Hippocampal formation (tissue), 2 donors: Measurements from ENCODE around the gene CCR7.

Experiments
- DNase-seq, 2 donors: peaks; one replicate each; lab custom pipeline; 2025; lab: John Stamatoyannopoulos, UW

The CCR7 gene

DNA sequence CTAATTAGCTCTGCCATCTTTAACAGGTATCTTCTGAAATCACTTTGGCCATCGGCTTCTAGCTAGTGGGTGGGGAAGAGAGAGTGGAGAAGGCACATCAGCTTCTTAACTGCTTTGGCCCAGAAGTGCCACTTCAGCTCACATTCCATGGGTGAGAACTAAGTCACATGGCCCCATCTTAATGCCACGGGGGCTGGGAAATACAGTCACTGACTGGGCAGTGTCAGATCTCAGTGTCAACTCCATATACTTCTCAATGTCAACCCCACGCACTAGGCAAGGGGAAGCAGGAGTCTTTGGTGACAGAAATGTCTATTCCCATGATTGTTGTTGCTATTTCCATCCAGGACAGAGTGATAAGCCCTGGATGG is 29.4 kb downstream of the CCR7 start:
- no peak for DNase-seq

DNA sequence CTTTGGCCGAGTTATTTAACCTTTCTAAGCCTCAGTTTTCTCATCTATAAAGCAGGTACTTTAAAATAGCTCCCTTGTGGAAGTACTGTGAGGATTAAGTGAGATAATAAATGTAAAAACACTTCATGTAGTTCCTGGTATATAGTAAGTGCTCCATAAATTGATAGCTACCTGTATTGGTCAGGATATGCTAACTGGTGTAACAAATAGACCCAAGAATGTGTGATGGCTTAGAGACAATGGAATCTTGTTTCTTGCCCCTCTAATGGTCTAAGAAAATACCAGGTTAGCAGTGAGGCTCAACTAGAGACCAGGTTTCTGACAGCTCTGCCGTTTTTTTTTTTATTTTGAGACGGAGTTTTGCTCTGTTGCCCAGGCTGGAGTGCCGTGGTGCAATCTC is 29.8 kb downstream of the CCR7 start:
- no peak for DNase-seq

DNA sequence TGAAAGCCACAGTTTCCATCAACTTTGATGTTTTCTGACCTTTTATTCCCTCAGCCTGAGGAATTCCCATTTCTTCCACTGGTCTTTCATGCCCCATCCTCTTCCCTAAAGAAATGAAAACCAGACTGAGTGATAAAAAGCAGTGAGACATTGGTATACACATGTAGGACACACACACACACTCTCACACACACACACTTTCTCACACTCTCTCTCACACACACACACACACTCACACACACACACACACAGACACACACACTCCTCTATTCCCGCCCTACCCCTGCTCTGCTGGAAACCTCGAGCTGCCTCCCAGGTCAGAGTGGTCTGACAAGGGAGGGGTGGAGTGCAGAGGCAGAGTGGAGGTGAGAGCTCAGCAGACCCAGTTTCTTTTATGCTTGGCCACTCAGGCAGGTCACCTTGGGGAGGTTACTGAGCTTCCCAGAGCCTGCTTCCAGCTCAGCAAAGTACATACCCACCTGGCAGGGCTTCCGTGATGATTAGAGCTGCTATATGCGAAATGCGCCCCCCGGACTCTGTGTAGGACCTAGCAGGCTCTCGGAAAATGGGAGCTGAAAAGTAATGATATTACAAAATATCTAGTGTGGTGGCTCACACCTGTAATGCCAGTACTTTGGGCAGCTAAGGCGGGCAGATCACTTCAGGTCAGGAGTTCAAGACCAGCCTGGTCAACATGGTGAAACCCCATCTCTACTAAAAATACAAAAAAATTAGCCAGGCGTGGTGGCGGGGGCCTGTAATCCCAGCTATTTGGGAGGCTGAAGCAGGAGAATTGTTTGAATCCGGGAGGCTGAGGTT is 30.7 kb downstream of the CCR7 start:
- no peak for DNase-seq

DNA sequence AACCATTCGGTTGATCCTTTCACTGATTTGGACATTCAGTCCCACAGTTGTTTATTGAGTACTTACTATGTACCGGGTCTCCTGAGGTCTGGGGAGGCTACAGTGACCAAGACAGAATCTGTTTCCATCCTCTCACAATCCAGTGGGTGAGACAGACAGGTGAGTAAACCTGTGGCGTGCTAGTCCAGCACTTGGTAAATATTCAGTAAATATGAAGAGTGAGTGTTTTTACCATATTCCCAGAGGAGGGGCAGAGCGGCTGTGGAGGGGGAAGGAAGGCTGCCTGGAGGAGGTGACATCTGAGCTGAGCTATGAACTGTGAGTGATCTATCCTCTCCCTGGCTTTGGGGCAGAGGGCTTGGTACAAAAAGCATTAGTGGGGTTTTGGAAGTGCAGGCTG is 31.4 kb downstream of the CCR7 start:
- no peak for DNase-seq

DNA sequence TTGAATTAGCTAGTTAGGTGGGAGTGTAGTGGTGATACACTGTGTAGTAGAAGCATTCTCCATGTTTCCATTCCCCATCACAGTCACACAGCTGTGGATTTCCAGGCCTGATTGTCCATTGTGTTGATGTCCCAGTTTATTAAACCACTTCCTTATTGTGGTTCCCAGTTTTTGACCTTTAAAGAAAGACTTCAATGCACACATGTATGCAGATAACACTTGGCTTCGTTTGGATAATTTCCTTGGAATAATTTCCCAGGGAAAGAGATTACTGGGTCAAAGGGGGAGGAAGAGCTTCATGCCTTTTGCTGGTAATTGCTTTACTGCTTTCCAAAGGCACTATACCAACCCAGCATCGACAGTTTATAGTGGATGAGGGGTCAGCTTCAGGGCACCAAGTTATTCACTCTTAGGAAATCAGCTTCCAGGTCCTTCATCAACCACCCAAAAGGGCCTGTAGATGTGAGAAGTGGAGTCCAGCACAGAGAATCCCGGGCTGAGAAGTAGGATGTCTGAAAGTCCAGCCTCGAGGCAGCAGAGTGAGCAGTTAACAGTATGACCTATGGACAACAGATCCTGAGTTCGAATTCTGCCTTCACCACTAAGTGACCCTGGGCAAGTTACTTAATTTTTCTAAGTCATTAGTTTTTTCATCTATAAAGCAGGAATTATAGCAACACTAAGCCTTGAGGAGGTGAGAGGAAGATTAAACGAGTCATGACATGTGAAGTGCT is 32.6 kb downstream of the CCR7 start:
- DNase-seq, result no peak

DNA sequence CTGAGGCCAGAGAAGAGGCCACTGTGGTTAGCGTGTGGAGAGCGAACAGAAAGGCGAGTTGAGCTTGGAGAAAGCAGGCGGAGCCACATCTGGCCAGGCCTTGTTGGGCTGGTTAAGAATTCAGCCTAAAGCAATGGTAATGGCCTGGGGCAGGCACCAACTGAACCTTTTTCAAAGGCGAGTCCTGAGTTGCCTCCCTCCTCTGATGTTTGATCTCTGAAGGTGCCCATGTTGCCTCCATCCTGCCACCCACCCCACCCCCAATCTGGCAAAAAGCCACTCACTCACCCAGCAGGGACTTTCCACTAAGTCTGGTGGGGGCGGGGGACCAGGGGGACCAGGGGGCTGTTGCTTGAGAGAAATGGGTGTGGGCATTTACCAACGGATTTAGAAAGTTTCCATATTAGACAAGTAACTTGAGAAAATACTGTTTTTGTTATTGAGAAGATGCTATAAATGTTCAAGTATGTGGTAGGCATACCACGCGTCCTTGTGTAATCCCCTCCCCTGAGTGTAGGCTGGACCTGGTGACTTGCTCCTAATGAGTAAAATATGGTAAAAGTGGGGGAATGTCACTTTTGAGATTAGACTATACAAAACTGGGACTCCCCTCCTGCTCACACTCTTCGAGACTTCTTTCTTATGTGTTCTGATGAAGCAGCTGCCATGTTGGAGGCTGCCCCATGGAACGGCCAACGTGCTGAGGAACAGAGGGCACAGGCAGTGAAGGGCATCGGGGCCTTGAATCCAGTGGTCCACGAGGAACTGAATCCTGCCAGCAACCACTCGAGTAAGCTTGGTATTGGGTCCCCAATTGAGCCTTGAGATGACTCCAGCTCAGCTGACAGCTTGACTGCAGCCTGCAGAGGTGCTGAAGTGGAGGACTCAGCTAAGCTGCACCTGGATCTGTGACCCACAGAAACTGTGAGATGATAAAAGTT is 34.0 kb downstream of the CCR7 start:
- DNase-seq, result no peak

DNA sequence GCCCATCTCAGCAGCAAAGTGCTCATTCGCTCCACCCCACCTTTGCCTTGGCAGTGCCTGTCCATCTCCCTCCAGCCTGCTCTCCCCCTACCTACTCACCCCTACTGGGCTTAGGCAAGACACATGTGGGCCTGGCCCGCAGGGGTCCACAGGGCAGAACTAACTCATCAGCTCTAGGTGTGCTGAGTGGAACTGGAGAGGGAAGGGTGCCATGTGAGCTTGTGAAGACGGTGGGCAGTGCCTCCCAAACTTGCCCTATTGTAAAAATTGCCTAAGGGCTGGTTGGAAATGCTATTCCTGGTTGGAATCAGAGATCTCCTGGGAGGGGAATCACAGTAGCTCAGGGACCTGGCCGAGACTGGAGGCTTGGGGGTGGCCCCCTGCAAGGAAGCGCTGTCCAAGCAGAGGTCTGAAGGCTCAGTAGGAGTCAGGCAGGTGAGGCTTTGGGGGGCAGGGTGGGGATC is 34.7 kb downstream of the CCR7 start:
- no peak for DNase-seq

DNA sequence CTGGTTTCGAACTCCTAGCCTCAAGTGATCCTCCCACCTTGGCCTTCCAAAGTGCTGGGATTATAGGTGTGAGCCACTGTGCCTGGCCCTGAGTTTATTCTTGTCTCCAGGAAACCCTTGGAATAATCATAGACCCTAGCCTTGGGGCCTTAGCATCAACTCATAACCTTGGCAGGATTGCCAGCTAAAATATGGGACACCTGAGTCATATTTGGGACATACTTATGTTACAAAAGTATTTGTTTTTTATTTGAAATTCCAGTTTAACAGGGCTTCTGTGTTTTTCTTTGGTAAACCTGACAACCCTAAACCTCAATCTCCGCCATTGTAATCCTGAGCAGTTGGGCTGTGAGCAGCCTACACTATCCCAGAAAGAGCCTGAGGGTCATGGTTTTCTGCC is 35.3 kb downstream of the CCR7 start:
- DNase-seq, result no peak

DNA sequence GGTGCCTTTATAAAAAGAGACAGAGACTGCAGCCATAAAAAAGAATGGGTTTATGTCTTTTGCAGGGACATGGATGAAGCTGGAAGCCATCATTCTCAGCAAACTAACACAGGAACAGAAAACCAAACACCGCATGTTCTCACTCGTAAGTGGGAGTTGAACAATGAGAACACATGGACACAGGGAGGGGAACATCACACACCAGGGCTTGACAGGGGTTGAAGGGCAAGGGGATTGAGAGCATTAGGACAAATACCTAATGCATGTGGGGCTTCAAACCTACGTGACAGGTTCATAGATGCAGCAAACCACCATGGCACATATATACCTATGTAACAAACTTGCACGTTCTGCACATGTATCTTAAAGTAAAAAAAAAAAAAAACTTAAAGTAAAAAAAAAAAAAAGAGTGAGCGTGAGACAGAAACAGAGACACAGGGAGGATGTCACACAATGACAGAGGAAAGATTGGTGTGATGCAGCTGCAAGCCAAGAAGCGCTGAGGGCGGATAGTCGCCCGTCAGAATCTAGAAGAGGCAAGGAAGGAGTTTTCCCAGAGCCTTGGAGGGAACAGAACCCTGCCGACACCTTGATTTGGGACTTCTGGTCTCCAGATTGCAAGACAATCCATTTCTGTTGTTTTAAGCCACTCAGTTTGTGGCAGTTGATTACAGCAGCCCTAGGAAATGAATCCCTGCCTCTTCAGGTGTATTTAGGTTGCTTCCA is 36.4 kb downstream of the CCR7 start:
- DNase-seq, result no peak

DNA sequence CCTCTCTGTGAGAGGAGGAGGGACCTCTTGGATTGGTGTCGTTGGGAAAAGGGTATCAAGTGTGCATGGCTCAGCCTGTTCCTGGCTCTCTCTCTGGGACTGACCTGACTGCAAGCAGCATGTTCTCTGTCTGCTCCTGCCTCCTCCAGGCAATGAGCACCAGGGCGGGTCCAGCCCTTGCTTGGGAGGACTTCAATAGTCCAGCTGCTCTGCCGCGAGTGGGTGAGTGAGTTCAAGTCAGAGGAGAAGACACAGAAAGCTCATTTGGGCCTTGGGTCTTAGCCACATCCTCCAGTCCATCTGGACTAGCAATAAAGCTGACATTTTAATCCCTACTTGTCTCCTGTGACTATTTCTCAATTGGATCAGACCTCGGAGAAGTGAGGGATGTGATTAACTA is 38.6 kb downstream of the CCR7 start:
- DNase-seq, result no peak

DNA sequence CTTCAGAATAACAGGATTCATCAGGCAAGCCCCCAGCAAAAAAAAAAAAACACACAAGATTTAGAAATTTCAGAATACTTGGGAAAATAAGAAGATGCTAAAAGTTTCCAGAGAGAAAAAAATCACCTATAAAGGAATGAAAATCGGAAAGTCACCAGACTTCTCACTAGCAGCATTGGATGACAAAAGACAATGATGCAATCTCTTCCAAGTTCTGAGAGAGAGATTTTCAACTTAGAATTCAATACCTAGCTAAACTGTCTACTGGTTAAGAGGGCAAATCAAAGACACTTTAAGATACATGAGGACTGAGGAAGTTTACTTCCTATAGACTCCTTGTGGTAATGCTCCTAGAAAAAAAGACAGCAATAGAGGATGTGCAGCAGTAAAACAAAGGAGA is 40.0 kb downstream of the CCR7 start:
- no peak for DNase-seq

DNA sequence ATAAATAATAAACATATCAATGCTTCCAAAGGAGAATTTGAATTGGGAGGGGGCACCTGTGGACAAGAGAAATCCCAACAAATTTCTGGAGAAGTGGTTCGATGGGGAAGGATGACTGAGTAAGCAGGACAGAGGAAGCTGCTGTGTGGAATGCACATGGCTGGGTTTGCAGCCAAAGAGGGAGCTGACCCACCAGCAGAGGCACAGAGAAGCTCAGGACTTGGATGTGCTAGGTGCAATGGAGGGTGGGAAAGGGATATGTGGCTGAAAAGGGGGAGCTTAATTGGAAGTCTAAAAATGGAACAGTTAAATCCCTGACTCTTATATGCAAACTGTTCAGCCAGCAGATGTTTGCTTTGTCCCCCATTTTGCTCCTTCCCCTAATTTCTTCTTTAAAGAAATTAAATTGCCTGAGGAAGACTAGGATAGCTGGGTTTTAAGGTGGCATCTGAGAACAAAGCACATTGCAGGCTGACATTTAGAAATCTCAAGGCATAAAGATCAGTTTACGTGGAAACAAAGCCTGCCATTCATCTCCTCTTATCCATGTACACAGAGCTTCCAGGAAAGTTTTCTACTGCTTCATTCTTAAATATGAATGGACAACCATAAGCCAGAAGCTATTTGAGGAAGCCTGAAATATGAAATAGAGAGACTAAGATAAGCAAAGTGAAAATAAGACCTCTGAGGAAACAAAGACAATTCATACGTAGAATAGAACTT is 40.9 kb downstream of the CCR7 start:
- DNase-seq, result no peak

DNA sequence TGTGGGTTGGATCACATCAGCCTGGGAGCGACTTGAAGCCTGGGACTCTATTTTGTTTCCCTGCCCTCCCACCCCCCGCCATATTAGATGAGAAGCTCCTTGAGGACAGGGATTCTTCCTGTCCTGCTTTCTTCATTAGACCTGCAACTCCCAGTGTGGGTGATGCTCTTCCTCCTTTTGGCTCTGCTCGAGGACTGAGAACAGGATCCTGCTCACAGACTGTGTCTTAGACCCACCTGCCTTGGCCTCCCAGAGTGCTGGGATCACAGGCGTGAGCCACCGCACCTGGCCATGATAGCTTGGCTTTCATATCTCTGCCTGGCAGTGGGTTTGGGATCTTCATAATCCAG is 42.3 kb downstream of the CCR7 start:
- DNase-seq, result no peak

DNA sequence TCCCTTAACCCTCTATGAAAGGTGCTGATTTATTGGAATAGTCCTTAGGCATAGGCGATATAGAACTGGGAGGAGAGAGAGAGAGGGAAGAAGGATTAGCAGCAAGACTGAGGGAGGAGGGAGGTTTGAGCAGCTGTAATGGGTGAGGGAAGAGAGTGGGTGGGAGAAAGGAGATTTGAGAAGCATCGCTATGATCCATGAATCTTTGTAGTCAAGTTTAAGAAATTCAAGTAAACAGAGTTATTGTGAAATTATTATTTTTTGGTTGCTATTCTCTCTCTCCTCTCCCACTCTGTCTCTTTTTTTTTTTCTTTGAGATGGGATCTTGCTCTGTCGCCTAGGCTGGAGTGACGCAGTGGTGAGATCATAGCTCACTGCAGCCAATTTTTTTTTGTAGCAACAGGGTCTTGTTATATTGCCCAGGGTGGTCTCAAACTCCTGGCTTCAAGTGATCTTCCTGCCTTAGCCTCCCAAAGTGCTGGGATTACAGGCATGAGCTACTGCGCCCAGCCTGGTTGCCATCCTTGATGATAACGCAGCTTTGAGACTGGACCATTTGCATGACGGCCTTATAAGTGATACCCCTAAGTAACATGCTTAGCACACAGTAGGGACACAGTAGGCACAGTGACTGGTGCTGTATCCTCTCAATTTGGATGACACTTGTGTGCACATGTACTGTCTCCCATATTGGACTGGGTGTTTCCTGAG is 42.9 kb downstream of the CCR7 start:
- DNase-seq, result no peak

DNA sequence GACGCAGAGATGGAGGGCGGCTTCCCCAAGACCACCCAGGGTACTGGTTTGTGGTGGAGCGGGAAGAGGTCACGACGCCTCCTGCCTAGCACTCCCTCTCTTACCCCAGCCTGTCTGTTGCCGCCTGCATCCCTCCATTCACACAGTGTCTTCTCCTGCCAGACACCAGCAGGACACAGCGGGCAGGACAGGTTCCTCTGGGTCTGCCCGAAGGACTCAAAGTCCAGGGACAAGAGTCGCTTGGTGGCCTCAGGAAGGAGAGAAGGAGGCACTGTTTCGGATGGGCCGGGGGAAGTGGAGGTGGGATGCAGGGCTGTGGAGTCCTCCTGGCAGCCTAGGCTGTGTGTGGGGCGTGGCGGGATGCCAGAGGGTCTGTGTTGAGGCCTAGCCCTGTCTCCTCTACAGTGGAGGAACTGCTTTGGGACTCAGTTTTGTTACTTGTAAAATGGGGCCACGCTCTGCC is 44.2 kb downstream of the CCR7 start:
- DNase-seq, result no peak

DNA sequence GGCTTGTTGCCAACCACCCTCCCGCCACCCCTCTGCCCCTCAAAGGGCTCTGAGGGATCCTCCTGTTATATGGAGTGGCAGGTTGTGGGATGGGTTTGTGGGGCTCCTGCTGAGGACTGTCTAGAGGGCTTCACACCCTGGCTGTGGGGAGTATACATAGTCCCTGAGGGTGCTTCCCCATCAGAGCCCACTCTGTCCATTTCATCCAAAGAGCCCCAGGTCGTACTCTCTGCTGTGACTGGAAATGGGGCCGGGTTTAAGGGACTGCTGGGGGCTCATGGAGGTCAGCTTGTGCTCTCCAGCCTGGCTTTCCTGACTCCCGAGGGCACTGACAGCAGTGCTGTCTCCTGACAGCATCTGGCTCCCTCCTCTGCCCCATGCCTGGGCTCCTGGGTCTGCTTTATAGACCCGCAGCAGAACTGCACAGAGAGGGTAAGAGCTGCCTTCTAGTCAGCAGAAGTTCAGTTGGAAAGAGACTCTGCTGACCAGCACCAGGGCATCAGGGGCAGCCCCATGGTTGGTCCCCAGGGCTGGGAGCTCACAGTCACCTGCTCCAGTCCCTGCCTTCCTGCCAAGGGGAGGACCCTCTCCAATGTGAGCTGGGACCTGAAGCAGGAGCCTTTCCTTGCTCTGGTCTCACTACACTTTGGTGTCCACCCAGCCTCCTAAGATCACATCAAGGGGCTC is 46.0 kb downstream of the CCR7 start:
- no peak for DNase-seq

DNA sequence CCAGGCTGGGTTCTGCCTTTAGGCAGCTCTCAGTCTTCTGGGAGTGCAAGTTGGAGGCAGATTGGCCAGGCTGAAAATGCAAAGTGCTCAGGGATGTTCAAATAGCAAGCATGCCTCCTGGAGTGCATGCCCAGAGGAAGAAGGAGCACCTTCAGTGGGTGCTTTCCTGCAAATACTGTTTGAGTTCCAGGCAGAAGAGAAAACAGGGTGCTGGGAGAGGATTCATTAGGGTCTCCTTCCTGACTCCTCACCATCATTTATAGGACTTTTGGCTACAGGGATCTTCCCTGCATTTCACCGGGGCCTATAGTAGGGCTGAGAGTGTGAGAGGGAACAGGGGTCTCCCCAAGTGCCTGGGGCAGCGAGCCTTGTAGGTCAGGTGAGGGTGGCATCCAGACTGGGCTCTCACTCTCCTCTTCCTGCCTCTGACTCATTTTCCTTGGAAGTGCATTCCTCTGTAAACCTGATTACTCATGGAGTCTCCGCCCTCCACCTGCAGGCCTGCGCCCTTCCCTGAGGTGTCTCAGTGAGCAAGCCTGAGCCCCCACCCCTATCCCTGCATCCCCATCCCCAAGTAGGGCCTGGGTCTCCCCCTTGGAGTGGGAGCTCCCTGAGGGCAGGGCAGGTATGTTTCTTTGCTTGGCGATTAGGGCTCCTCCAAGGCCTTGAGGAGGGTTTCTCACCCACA is 46.7 kb downstream of the CCR7 start:
- DNase-seq, result no peak

DNA sequence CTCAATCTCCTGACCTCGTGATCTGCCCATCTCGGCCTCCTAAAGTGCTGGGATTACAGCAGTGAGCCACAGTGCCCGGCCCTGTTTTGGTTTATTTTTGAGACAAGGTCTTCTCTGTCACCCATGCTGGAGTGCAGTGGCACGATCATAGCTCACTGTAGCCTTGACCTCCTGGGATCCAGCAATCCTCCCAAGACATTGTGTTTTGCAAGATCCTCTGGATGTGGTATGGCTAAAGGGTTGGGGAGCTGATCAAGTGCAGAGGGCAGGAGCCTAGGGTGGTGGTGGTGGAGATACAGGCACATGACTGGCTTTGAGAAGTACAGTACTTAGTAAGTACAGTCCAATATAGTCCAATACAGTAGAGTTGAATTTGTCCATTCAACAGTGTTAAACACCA is 47.3 kb downstream of the CCR7 start:
- no peak for DNase-seq

DNA sequence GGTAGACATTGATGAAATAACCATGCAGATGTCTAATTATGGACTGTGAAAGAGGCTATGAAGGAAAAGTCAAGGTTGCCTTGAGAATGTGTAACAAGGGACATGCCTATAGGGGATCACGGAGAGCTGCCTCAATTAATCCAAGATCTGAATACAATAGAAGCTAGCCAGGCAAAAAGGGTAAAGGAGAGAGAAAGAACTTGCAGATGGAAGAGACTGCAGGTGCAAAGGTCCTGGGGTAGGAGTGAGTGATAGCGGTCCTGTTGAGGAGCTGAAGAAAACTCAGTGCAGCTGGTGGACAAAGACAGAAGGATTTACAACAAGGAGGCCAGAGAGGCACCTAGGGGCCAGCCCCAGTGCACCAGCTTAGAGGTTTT is 48.0 kb downstream of the CCR7 start:
- no peak for DNase-seq
